MV-4-11 (cell line): ENCODE measurements around the gene LTF.

Experiments used
- DNase-seq: peaks from one replicate; lab custom pipeline; 2025; lab: John Stamatoyannopoulos, UW

LTF gene

GRCh38 chr3:46490338-46491084 lies 25.8 kb upstream of the LTF start:
- no peak for DNase-seq

GRCh38 chr3:46489875-46490274 lies 25.2 kb upstream of the LTF start:
- no peak for DNase-seq

GRCh38 chr3:46489381-46489780 lies 24.7 kb upstream of the LTF start:
- DNase-seq: no peak

- DNase-seq: peak; percentile 85
These were observed 24.1 kb upstream of the LTF start for GRCh38 chr3:46488735-46489361.

GRCh38 chr3:46485779-46486175 lies 21.1 kb upstream of the LTF start:
- DNase-seq: no peak

GRCh38 chr3:46484911-46485778 lies 20.4 kb upstream of the LTF start:
- DNase-seq: no peak

GRCh38 chr3:46484388-46484787 lies 19.7 kb upstream of the LTF start:
- no peak for DNase-seq

GRCh38 chr3:46483825-46484224 lies 19.1 kb upstream of the LTF start:
- DNase-seq: no peak

- no peak for DNase-seq
These were observed 18.1 kb upstream of the LTF start for GRCh38 chr3:46482632-46483350.

- DNase-seq: no peak
These were observed 16.9 kb upstream of the LTF start for GRCh38 chr3:46481636-46482035.

GRCh38 chr3:46480491-46481195 lies 15.9 kb upstream of the LTF start:
- DNase-seq: no peak

GRCh38 chr3:46479696-46480095 lies 15.0 kb upstream of the LTF start:
- no peak for DNase-seq

GRCh38 chr3:46479021-46479420 lies 14.3 kb upstream of the LTF start:
- DNase-seq: no peak

GRCh38 chr3:46478341-46478740 lies 13.6 kb upstream of the LTF start:
- DNase-seq: peak; percentile 20

- no peak for DNase-seq
These were observed 13.1 kb upstream of the LTF start for GRCh38 chr3:46477756-46478155.

- DNase-seq: no peak
These were observed 12.4 kb upstream of the LTF start for GRCh38 chr3:46477145-46477544.

GRCh38 chr3:46472736-46473135 lies 8.0 kb upstream of the LTF start:
- DNase-seq: no peak

- DNase-seq: no peak
These were observed 6.7 kb upstream of the LTF start for GRCh38 chr3:46471371-46471914.

- DNase-seq: no peak
These were observed 6.1 kb upstream of the LTF start for GRCh38 chr3:46470831-46471230.

- DNase-seq: peak; percentile 41
These were observed 5.1 kb upstream of the LTF start for GRCh38 chr3:46469680-46470357.
